Breast epithelium (tissue), 4 donors: ENCODE measurements around the gene OR52A1. TPM values are rescaled to one million over a fixed set of nuclear protein-coding genes. Genes with fewer than 3 reads are reported as not detected.

Source experiments
- DNase-seq, 2 donors: peaks; one replicate each; pipeline ENCODE4 v3.0.0-alpha.2; 2019; ENCODE audit warnings: low spot score in 2 of 2
- H3K27ac ChIP-seq, 2 donors: fragments of 200-600 bp; sonication (generic) in 1 of 2; one replicate each; pipeline ENCODE4 v1.5.1; 2016 to 2019; ENCODE audit warnings: mild to moderate bottlenecking in 1 of 2
- H3K27me3 ChIP-seq, 2 donors: fragments of 200-600 bp; sonication (generic) in 1 of 2; one replicate each; pipeline versions ENCODE4 v1.5.1 to v1.6.0; 2017 to 2019; ENCODE audit warnings: control low read depth in 1 of 2, mild to moderate bottlenecking in 1 of 2
- H3K36me3 ChIP-seq: fragments of 200-600 bp; one replicate; pipeline ENCODE4 v1.5.1; 2019
- H3K4me1 ChIP-seq, 2 donors: fragments of 200-600 bp; sonication (generic); one replicate each; pipeline ENCODE4 v1.5.1; 2016 to 2019; ENCODE audit warnings: control low read depth in 1 of 2
- H3K4me3 ChIP-seq, 3 donors: fragments of 200-600 bp; sonication (generic); 1 replicate in 2 of 3; 2 replicates in 1 of 3; pipeline ENCODE4 v1.5.1; 2016 to 2019; ENCODE audit warnings: mild to moderate bottlenecking in 3 of 3, moderate library complexity in 2 of 3
- H3K9me3 ChIP-seq, 2 donors: fragments of 200-600 bp; sonication (generic) in 1 of 2; one replicate each; pipeline ENCODE4 v1.5.1; 2016 to 2019; ENCODE audit warnings: control low read depth in 1 of 2
- CTCF ChIP-seq, 3 donors: fragments of 450-650 bp; IDR thresholded peaks; one replicate each; pipeline ENCODE4 v1.5.1; 2016 to 2017; ENCODE audit warnings: antibody characterized with exemption in 3 of 3, mild to moderate bottlenecking in 3 of 3, moderate library complexity in 3 of 3
- POLR2A ChIP-seq: fragments of 450-650 bp; IDR thresholded peaks from one replicate; pipeline ENCODE4 v1.6.1; 2016; ENCODE audit warnings: antibody characterized with exemption, mild to moderate bottlenecking, moderate library complexity
- POLR2AphosphoS5 ChIP-seq, 3 donors: sonication (generic); formaldehyde crosslinking; IDR thresholded peaks; one replicate each; pipeline ENCODE4 v1.6.1; 2017; ENCODE audit warnings: antibody characterized with exemption in 3 of 3
- intact Hi-C: fragments of 100-400 bp; cut with DNase I; formaldehyde crosslinking; loops from one replicate; pipeline ENCODE4 v1.15.1; 2023; ENCODE audit warnings: low total_unique reads
- total RNA-seq, 3 donors: library from RNA; depleted of rRNA; stranded (reverse); fragments of >200 nt; gene quantifications; one replicate each; pipeline ENCODE4 v1.1.0, GENCODE V29; 2016

The OR52A1 gene
- total RNA-seq, 3 donors from 2014 or later, result not detected

- TF ChIP-seq CTCF (IDR thresholded peaks at IDR 0.05) (no peak), POLR2A (no peak)
- Histone ChIP-seq H3K9me3 (no peaks in the 10 kb centered on the region), H3K4me3 (no peak overlapping the region), H3K27ac (no peak overlapping the region), H3K4me1 (no peaks in the 10 kb centered on the region), H3K27me3 (no peaks in the 10 kb centered on the region), H3K36me3 (no peaks in the 10 kb centered on the region)
- DNase-seq, result no peak
- intact Hi-C loops, result no loop called here
These were observed 51.5 kb downstream of the OR52A1 start for GRCh38 chr11:5103066-5103465.

GRCh38 chr11:5102246-5102645 is 52.3 kb downstream of the OR52A1 start:
- Histone ChIP-seq H3K36me3 (no peaks in the 10 kb centered on the region), H3K4me3 (no peak overlapping the region), H3K27me3 (no peaks in the 10 kb centered on the region), H3K9me3 (no peaks in the 10 kb centered on the region), H3K27ac (no peak overlapping the region), H3K4me1 (no peaks in the 10 kb centered on the region)
- TF ChIP-seq CTCF (IDR thresholded peaks at IDR 0.05), result no peak
- TF ChIP-seq POLR2A, result no peak
- TF ChIP-seq POLR2AphosphoS5 (IDR thresholded peaks at IDR 0.05), result no peak
- intact Hi-C loops, result no loop called here
- DNase-seq, result no peak

GRCh38 chr11:5096011-5096410 is 58.5 kb downstream of the OR52A1 start:
- TF ChIP-seq CTCF (IDR thresholded peaks at IDR 0.05) (no peak), POLR2A (no peak), POLR2AphosphoS5 (IDR thresholded peaks at IDR 0.05) (no peak)
- DNase-seq, result no peak
- Histone ChIP-seq H3K27me3 (no peaks in the 10 kb centered on the region), H3K27ac (no peak overlapping the region), H3K4me1 (no peaks in the 10 kb centered on the region), H3K4me3 (no peak overlapping the region), H3K9me3 (no peaks in the 10 kb centered on the region), H3K36me3 (no peaks in the 10 kb centered on the region)
- intact Hi-C loops, result no loop called here

Other genes starting within 250 kb of the OR52A1 start
- gene OR51G2, start 235.4 kb downstream of the OR52A1 start, total RNA-seq, result not detected
- gene OR51G1, start 230.4 kb downstream of the OR52A1 start, total RNA-seq, result not detected
- not detected for gene OR51A4, start 207.2 kb downstream of the OR52A1 start, total RNA-seq
- gene OR51A2, start 199.0 kb downstream of the OR52A1 start, total RNA-seq, result not detected
- gene OR51L1, start 159.9 kb downstream of the OR52A1 start, total RNA-seq, result not detected
- not detected for gene OR52J3, start 108.2 kb downstream of the OR52A1 start, total RNA-seq
- not detected for gene OR52E2, start 95.1 kb downstream of the OR52A1 start, total RNA-seq
- gene OR52E1, start 85.2 kb downstream of the OR52A1 start, total RNA-seq, result not detected
- gene OR52A5, start 16.4 kb downstream of the OR52A1 start, total RNA-seq, result not detected
- gene OR51V1, start 45.9 kb upstream of the OR52A1 start, total RNA-seq, result not detected
- 100 to 1,000 TPM in 2 of 3 donors, 10 to 100 TPM in 1; 71.8 to 334 (median 143) TPM for gene HBB, start 72.3 kb upstream of the OR52A1 start, total RNA-seq
- not detected for gene HBD, start 79.7 kb upstream of the OR52A1 start, total RNA-seq
- not detected for gene HBG1, start 95.1 kb upstream of the OR52A1 start, total RNA-seq
- not detected for gene HBG2, start 100.0 kb upstream of the OR52A1 start, total RNA-seq
- not detected for gene HBE1, start 115.2 kb upstream of the OR52A1 start, total RNA-seq
- gene OR51B4, start 147.2 kb upstream of the OR52A1 start, total RNA-seq, result under 1 TPM in 1 of 3 donors, not detected in 2; 0.48 TPM
- 1 to 10 TPM in 1 of 3 donors, not detected in 2; 1.6 TPM for gene OR51B2, start 169.5 kb upstream of the OR52A1 start, total RNA-seq
- 1 to 10 TPM in 2 of 3 donors, under 1 TPM in 1; 0.32 to 2.3 (median 1.0) TPM for gene OR51B5, start 188.8 kb upstream of the OR52A1 start, total RNA-seq
- gene OR51B6, start 196.8 kb upstream of the OR52A1 start, total RNA-seq, result not detected
- not detected for gene OR51M1, start 229.1 kb upstream of the OR52A1 start, total RNA-seq